DND-41 (cell line): ENCODE results near the gene GRM7.

Source experiments
- CTCF ChIP-seq: IDR thresholded peaks from 2 replicates; pipeline ENCODE4 v1.5.1; 2012; ENCODE audit warnings: borderline replicate concordance, low read length, moderate library complexity, mild to moderate bottlenecking; ENCODE audit not compliant: poor library complexity, severe bottlenecking; ENCODE audit errors: extremely low read depth
- EZH2 ChIP-seq: IDR thresholded peaks from 3 replicates; pipeline ENCODE4 v1.6.1; 2012; ENCODE audit warnings: borderline replicate concordance, low read depth, mild to moderate bottlenecking, moderate library complexity, low read length, inconsistent platforms; ENCODE audit not compliant: severe bottlenecking

- TF ChIP-seq CTCF (no peak), EZH2 (no peak)
Measured at GRCh38 chr3:7693976-7694375, 833.1 kb downstream of the GRM7 start.
